MM.1S (cell line): ENCODE results near the gene CLTC.

Experiments used
- DNase-seq: peaks from one replicate; pipeline ENCODE4 v3.0.0-alpha.2; 2015
- H2AFZ ChIP-seq: fragments of 300-600 bp; sonication (generic); 2 replicates; pipeline ENCODE4 v1.6.0; 2016; ENCODE audit warnings: antibody characterized with exemption, low read length
- H3F3A ChIP-seq: fragments of 300-600 bp; sonication (generic); 2 replicates; pipeline ENCODE4 v1.6.1; 2016; ENCODE audit warnings: mild to moderate bottlenecking, antibody characterized with exemption, low read length, moderate library complexity, mixed read lengths; ENCODE audit not compliant: insufficient read depth
- H3K27ac ChIP-seq: fragments of 300-600 bp; sonication (generic); 2 replicates; pipeline ENCODE4 v1.5.1; 2016; ENCODE audit warnings: mild to moderate bottlenecking, low read length
- H3K27me3 ChIP-seq: fragments of 300-600 bp; sonication (generic); replicated peaks from 2 replicates; pipeline ENCODE4 v1.6.0; 2016; ENCODE audit warnings: low read length; ENCODE audit not compliant: insufficient read depth
- H3K36me3 ChIP-seq: fragments of 300-600 bp; sonication (generic); replicated peaks from 2 replicates; pipeline ENCODE4 v1.6.1; 2016; ENCODE audit warnings: mild to moderate bottlenecking, low read length, mixed read lengths; ENCODE audit not compliant: insufficient read depth
- H3K4me1 ChIP-seq: fragments of 300-600 bp; sonication (generic); 2 replicates; pipeline ENCODE4 v1.6.1; 2016; ENCODE audit warnings: low read length, mixed read lengths
- H3K4me2 ChIP-seq: fragments of 300-600 bp; sonication (generic); 2 replicates; pipeline ENCODE4 v1.6.0; 2016; ENCODE audit warnings: low read depth, low read length
- H3K4me3 ChIP-seq: fragments of 300-600 bp; sonication (generic); 2 replicates; pipeline ENCODE4 v1.5.1; 2016; ENCODE audit warnings: low read length, mixed read lengths
- H3K79me2 ChIP-seq: fragments of 300-600 bp; sonication (generic); 2 replicates; pipeline ENCODE4 v1.6.1; 2016; ENCODE audit warnings: mixed run types, low read length, mixed read lengths
- H3K9ac ChIP-seq: fragments of 300-600 bp; sonication (generic); 2 replicates; pipeline ENCODE4 v1.6.1; 2016; ENCODE audit warnings: low read length, mixed read lengths
- H3K9me2 ChIP-seq: fragments of 300-600 bp; sonication (generic); replicated peaks from 2 replicates; pipeline ENCODE4 v1.6.1; 2016; ENCODE audit warnings: mild to moderate bottlenecking, low read length, mixed read lengths; ENCODE audit not compliant: insufficient read depth
- H3K9me3 ChIP-seq: fragments of 300-600 bp; sonication (generic); replicated peaks from 2 replicates; pipeline ENCODE4 v1.6.1; 2016; ENCODE audit warnings: mild to moderate bottlenecking, low read length, mixed read lengths; ENCODE audit not compliant: insufficient read depth
- H4K20me1 ChIP-seq: fragments of 300-600 bp; sonication (generic); 2 replicates; pipeline ENCODE4 v1.6.1; 2016; ENCODE audit warnings: mild to moderate bottlenecking, low read length, moderate library complexity, mixed read lengths; ENCODE audit not compliant: insufficient read depth
- EZH2 ChIP-seq: fragments of 300-600 bp; sonication (generic); optimal IDR thresholded peaks from 2 replicates; pipeline ENCODE3; 2017; ENCODE audit warnings: low read depth, mild to moderate bottlenecking, antibody characterized with exemption, low read length, mixed read lengths
- EZH2phosphoT487 ChIP-seq: fragments of 300-600 bp; sonication (generic); IDR thresholded peaks from 2 replicates; pipeline ENCODE4 v1.6.1; 2018; ENCODE audit warnings: antibody characterized with exemption, low read length
- TF ChIP-seq, protein P1 (sequence below): fragments of 300-600 bp; sonication (generic); IDR thresholded peaks from 2 replicates; pipeline ENCODE4 v1.5.1; 2016; ENCODE audit warnings: antibody characterized with exemption, low read length, mixed read lengths

Gene CLTC

DNA sequence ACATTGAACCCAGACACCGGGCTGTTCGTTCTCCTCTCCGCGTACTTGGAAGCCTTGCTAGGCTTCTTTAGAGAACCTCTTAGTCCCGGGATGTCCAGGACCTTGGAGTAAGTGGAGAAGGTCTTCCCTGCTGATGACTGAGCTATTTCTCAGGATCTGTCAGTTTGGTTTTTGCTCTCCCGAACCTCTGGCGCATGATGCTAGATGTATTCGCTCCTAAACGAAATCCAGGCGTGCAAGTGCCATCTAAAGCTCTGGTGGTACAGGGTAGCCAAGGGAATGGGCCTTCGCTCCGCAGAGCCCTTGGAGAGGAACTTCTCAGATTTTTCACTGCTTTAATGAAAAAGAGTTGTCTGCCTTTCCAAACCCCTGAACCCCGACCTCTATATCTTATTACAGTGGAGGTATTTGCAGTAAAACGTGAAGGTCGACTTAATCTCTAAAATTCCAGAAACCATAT, 88.3 kb downstream of the CLTC start:
- Histone ChIP-seq H2AFZ (peak overlapping the region; percentile 83), H3K4me1 (peaks cover 10% of the 10 kb centered on the region; the same call in 1 of the 2 replicates), H3K4me3 (peak overlapping the region; percentile 87), H3K9me3 (no peaks in the 10 kb centered on the region), H3F3A (peaks cover 13% of the 10 kb centered on the region; the same call in 1 of the 2 replicates), H3K79me2 (peaks cover 97% of the 10 kb centered on the region), H3K9me2 (no peaks in the 10 kb centered on the region), H3K36me3 (0 out of 2 replicates have a peak, but pooled peaks cover 3% of the 10 kb centered on the region), H3K27me3 (no peaks in the 10 kb centered on the region), H3K9ac (peak overlapping the region; percentile 89), H3K4me2 (peak overlapping the region; percentile 81), H3K27ac (peak overlapping the region; percentile 81; the same call in 1 of the 2 replicates), H4K20me1 (peaks cover 2% of the 10 kb centered on the region; the same call in 1 of the 2 replicates)
- TF ChIP-seq EZH2phosphoT487: no peak
- TF ChIP-seq, protein P1, sequence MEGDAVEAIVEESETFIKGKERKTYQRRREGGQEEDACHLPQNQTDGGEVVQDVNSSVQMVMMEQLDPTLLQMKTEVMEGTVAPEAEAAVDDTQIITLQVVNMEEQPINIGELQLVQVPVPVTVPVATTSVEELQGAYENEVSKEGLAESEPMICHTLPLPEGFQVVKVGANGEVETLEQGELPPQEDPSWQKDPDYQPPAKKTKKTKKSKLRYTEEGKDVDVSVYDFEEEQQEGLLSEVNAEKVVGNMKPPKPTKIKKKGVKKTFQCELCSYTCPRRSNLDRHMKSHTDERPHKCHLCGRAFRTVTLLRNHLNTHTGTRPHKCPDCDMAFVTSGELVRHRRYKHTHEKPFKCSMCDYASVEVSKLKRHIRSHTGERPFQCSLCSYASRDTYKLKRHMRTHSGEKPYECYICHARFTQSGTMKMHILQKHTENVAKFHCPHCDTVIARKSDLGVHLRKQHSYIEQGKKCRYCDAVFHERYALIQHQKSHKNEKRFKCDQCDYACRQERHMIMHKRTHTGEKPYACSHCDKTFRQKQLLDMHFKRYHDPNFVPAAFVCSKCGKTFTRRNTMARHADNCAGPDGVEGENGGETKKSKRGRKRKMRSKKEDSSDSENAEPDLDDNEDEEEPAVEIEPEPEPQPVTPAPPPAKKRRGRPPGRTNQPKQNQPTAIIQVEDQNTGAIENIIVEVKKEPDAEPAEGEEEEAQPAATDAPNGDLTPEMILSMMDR: no peak
- TF ChIP-seq EZH2: no peak
- no peak for DNase-seq

DNA sequence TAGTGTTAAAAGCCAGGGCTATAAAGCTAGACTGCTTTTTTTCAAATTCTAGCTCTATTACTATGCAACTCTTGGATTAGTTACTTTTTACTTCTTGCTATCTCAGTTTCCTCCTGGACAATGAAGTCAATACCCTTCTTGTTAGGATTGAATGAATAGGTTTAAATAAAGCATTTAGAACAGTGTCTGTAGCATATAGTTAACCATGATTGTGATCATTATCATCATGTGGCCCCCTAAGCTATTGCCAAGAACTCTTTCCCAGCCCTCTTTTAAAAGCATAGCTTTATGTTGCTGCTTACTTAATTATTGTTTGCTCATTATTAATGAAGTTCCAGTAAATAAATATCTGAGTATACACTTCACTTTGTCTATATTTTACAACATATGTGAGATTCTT, 92.2 kb downstream of the CLTC start:
- Histone ChIP-seq H3K27me3 (no peaks in the 10 kb centered on the region), H3K9me2 (no peaks in the 10 kb centered on the region)

DNA sequence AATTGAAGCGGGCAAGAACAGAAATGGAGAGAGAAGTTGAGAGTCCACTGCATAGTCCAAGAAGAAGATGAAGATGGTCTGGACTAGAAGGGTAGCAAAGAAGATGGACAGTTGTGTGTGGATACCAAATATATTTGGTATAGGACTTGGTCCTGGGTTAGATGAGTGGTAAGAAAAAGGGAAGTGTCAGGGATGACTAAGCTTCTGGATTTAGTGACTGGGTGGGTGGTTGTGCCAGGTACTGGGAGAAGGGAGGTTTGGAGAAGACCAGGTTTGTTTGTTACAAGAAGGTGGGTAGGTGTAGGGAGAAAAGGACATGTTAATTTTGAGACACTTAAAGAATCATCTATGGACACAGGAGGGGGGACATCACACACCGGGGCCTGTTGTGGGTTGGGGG, 93.2 kb downstream of the CLTC start:
- H3F3A ChIP-seq: peaks cover 3% of the 10 kb centered on the region; the same call in 1 of the 2 replicates
- H3K4me1 ChIP-seq: peaks cover 10% of the 10 kb centered on the region; the same call in 1 of the 2 replicates
- H4K20me1 ChIP-seq: no peaks in the 10 kb centered on the region
- H3K9me3 ChIP-seq: no peaks in the 10 kb centered on the region
- no peaks in the 10 kb centered on the region for H3K9me2 ChIP-seq
- no peaks in the 10 kb centered on the region for H3K36me3 ChIP-seq
- no peak overlapping the region for H3K4me2 ChIP-seq
- DNase-seq: no peak
- no peaks in the 10 kb centered on the region for H3K27me3 ChIP-seq
- TF ChIP-seq, protein P1: no peak
- TF ChIP-seq EZH2 (no peak), EZH2phosphoT487 (no peak)
- peaks cover 96% of the 10 kb centered on the region for H3K79me2 ChIP-seq
- no peak overlapping the region for H3K9ac ChIP-seq
- H2AFZ ChIP-seq: no peak overlapping the region
- H3K4me3 ChIP-seq: no peak overlapping the region
- H3K27ac ChIP-seq: no peak overlapping the region

More for the DNA sequence above, 92.2 kb downstream of the CLTC start:
- no peak overlapping the region for H3K4me2 ChIP-seq
- DNase-seq: no peak
- peaks cover 94% of the 10 kb centered on the region for H3K79me2 ChIP-seq
- no peak for TF ChIP-seq EZH2
- no peak for TF ChIP-seq EZH2phosphoT487
- TF ChIP-seq, protein P1: no peak
- H3K9ac ChIP-seq: no peak overlapping the region
- H3K9me3 ChIP-seq: no peaks in the 10 kb centered on the region
- no peaks in the 10 kb centered on the region for H3K36me3 ChIP-seq
- no peak overlapping the region for H3K27ac ChIP-seq
- no peak overlapping the region for H2AFZ ChIP-seq
- H4K20me1 ChIP-seq: no peaks in the 10 kb centered on the region
- peaks cover 7% of the 10 kb centered on the region; the same call in 1 of the 2 replicates for H3F3A ChIP-seq
- peaks cover 10% of the 10 kb centered on the region; the same call in 1 of the 2 replicates for H3K4me1 ChIP-seq
- no peak overlapping the region for H3K4me3 ChIP-seq
